GM21619 (cell line): ENCODE results near the gene NELFB.

Experiments used
- ATAC-seq: cut with Tn5 transposase; IDR thresholded peaks from one replicate; pipeline ENCODE4 v1.9.1; 2021; ENCODE audit not compliant: unreplicated experiment

The NELFB gene

DNA sequence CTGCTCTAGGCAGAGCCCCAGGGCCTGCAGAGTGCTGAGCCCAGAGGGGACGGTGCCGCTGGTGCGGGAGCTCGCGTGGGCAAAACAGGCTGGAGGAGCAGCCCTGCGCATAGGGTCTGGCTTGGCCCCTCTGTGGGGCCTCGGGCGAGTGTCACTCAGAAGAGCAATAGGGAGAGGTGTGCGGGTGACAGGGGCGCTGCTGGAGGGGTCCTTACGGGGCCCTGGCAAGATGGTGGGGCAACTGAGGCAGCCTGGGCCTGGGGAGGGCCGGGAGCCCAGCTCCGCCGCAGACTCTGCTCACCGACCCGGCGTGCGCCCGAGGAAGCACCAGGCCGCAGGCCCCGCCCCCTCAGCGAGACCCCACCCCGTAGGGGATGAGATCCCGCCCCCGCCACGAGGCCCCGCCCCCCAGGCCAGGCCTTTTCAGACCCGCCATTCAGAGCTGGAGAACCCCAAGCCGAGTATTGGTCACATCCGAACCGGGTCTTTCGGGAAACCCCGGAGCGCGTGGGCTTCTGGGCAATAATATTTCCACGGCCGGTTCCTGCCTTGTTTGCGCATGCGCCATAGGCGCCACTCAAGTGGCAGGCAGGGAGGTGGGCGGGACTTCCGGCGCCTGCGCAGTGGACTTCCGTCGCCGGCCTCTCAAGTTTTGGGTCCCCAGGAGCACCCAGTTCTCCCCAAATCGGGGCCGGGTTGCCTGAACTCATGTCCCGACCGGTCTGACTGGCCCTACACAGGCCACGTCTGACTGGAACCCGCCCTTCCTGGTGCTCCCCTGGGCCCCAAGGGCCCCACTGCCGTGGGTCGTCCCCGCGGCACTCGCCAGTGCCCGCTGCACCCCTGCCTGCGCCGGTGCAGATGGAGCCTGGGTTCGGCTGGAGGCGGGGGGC, 31.8 kb upstream of the NELFB start:
- peak; percentile 64 for ATAC-seq

DNA sequence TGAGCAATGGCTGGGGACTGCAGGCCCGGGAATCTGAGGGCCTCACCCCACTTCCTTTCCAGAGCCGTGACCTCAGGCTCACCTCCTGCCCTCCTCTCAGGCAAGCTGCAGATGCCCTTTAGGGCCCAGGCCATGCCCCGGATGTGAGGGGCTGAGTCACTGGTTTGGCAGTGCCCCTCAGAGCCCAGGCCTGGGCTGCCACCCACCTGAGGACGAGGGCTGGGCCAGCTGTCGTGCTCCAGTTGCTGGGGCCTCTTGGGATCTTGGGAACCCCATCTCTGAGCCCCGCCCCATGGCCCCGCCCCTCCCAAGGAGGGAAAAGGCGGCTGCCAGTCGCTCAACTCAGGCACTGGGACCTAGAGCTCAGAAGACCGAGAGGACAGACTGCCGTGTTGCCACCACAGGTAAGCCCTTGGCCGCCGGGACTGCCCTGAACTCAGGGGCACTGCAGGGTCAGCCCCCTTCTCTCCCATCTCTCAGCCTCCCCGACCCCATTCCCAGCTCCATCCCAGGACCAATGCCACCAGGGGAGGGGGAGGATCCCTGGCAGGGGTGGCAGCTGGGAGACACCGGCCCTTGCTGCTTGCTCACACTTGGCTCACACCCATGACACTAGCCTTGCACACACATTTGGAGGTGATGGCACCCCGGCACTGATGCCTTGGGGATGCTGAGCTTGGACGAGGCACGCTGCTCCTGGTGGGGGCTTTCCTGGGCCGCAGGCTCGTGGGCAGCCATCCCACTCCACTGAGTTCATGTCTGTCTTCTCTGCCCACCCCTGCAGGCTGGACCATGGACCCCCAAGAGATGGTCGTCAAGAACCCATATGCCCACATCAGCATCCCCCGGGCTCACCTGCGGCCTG, 30.1 kb upstream of the NELFB start, which contains the start of gene CYSRT1:
CYSRT1 (plus strand) TSS at position 345 of the 865 bp plus-strand sequence; CDS start at position 793, 448 bp downstream.
- ATAC-seq = no peak

DNA sequence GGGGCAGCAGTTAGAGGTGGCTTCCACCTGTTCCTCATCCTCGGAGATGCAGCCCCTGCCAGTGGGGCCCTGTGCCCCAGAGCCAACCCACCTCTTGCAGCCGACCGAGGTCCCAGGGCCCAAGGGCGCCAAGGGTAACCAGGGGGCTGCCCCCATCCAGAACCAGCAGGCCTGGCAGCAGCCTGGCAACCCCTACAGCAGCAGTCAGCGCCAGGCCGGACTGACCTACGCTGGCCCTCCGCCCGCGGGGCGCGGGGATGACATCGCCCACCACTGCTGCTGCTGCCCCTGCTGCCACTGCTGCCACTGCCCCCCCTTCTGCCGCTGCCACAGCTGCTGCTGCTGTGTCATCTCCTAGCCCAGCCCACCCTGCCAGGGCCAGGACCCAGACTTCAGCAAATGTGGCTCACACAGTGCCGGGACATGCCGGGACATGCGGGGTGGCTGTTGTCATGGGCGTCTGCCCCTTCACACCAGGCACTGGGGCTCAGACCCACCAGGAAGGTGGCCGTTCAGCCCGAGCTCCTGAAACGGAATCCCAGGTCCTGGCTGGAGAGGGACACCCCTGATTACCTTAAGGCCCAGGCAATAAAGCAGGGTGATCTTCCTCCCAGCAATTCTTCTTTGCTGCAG, 29.3 kb upstream of the NELFB start:
- ATAC-seq = no peak

DNA sequence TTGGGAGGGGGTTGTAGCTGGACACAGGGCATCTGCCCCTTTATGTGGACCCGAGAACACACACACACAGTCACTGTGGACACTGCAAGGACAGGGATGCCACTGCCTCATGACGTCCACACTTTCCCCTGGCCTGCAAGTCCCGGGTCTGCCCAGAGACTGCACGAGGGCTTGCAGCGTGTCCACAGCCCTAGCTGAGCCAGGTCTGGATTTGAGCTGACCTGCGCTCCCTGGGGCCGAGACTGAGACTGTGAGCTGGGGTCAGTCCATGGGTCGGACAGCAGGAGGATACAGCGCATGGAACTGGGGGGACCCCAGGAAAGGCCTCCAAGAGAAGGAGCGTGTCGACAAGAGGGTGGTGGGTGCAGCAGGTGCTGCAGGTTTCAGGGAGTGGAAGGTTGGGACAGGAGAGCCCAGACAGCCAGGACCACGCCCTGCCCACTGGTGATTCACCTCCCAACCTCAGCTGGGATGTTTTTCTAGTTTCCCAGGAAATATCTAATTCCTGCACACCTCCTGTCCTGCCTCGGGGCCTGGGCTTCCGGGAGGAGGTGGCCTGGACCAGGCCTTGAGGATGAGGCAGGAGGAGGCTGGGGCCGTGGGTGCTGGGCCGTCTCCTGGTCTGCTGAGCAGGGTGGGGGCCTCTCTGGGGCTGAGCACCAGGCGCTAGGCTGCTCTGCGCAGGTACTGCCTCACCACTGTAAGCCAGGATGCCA, 28.6 kb upstream of the NELFB start:
- ATAC-seq = no peak

DNA sequence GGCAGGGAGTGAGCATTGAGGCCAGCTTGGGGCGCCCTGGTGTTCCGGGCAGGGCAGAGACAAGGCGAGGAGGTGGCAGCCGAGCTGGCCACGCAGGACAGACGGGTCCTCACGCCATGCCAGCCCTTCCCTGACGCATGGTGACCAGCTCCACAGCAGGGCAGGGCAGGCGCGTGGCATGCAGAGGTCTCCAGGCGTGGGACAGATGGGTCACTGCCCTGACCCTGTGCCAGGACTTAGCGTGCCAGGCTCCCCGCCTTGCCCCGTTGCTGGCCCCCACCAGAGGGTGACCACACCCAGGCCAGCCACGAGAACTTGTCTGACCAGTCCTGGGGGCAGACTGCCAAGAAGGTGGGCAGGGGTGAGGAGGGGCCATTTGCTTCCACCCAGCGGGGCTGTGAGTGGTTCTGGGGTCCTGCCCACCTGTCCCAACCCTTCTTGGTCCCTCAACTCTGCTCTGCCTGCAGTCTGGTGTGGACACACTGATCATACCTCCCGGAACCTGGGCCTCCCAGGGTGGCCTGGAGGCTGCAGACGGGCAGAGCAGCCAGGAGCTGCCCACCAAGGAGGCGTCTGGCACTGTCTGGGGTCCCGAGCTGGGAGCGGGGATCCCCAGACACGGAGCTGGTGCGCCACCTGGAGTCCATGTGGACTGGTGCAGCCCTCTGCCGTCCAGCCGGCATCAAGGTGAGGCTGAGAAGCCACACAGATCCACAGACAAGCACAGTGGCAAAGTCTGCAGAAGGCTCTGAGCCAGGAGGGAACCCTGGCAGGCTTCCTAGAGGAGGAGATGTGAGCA, 27.9 kb upstream of the NELFB start, which contains the start of gene RNF224:
RNF224 (plus strand) TSS at position 449 of the 799 bp plus-strand sequence. CDS start 834 bp downstream, outside the sequence.
- no peak for ATAC-seq

DNA sequence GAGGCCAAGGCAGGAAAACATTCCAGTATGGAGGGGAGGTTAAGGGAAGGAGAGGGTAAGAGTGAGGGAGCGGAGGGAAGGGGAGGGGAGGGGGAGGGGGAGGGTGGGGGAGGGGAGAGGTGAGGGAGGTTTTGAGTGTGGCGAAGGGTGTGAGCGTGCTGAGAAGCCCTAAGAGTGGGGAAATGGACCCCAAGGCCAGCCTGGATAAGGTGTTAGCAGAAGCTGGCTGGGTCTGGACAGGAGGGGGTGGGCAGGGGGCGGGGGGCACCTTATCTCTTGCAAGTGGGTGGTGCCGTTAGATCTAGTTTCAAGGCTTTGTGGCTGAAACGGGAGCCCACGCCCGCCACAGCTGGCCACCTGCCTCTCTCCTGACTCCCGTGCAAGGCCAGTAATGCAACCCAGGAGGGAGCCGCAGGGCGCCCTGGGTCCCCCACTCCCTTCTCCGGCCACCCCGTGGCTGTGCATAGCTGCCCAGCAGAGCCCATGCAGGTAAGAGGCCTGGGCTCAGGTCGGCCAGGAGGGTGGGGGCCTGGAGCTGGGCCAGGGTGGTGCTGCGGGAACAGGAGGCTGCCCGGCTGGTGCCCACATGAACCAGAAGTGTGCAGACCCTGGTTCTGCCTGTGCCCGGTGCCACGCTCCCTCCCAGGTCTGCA, 27.1 kb upstream of the NELFB start:
- ATAC-seq = no peak

DNA sequence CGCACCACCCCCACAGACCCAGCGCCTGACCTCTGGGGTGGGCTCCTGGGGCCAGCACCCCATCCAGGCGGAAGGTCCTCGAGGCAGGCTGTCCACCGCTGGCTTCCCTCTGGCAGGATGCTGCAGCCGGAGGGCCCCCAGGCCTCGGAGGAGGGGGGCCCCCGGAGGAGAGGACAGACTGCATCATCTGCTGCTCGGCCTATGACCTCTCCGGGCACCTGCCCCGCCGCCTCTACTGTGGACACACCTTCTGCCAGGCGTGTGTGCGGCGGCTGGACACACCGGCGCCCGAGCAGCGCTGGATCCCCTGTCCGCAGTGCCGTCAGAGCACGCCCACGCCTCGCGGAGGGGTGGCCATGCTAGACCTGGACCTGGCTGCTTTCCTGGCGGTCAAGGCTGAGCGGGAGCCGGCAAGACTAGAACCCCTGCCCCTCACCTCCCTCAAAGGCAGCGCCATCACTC, 26.6 kb upstream of the NELFB start:
- ATAC-seq = no peak

DNA sequence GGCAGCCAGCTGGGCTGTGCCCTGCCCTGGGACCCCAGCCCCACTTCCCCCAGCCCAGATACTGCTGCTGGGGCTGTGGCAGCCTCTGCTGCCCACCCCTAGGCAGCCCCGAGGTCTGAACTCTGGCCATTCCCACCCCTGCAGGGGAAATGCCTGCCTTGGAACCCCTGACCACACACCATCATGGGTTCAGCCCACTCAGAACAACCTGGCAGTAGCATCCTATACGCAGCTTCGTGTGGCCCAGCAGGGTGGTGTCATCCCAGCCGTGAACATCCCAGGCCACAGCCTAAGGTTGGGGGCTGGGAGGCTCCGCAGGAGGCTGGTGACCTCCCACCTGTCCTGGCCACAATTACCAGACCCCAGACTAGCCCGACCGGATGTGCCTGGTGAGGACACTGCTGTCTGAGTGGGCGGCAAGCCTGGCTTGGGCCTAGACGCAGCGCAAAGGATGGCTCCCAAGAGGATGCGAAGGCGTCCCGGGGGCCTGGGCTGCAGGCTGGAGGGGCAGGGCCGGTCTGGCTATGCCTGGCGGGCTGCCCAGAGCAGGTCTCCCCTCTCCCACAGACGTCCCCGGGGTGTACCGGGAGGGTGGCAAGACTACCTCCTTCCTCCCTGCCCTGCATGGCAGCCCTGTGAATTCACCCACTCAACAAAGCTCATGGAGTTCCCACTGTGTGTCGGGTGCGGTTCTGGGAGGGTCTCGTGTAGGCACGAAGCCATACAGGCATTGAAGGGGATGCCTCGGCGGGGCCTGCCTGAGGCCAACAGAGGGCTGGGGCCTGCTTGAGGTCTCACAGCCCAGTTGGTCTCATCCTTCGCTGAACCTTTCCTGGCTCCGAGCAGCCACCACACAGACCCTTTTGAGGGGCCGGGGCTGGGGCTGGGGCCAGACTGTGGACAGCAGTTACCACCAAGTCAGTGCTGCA, 25.9 kb upstream of the NELFB start:
- ATAC-seq = no peak

DNA sequence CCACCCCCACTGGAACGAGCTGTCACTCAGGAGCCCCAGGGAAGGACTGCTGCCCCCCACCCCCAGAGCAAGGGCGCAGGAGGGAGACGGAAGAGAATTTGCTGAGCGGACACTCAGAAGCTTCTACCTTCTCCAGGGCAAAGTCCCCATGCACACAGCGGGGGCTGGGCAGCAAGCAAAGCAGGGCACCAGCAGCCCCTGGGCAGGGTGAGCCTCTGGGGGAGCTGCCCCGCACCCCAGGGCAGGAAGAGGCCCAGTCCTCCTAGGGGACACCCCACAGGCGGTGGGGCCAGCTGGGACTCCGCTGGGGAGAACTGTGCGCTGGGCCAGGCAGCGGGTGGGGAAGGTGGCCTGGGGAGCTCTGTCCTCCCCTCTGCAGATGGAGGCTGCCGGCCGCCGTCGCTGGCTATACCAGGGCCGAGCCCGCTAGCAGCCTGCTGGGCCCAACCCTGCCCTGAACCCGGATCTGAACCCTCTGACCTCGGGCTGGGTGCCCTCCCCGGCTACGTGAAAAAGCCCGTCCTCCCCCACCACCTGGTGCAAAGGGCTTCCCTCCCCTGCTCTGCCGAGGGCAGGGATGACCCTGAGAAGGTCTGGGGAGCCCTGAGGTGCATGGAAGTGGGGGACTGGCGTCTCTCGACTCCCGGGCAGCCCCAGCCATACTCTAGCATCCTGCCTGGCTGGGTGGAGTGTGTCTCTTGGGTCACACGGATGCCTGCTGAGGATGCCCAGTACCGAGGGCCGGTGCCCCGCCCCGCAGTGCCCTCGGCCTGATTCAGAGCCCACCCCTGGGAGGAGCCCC, 25.0 kb upstream of the NELFB start:
- no peak for ATAC-seq

DNA sequence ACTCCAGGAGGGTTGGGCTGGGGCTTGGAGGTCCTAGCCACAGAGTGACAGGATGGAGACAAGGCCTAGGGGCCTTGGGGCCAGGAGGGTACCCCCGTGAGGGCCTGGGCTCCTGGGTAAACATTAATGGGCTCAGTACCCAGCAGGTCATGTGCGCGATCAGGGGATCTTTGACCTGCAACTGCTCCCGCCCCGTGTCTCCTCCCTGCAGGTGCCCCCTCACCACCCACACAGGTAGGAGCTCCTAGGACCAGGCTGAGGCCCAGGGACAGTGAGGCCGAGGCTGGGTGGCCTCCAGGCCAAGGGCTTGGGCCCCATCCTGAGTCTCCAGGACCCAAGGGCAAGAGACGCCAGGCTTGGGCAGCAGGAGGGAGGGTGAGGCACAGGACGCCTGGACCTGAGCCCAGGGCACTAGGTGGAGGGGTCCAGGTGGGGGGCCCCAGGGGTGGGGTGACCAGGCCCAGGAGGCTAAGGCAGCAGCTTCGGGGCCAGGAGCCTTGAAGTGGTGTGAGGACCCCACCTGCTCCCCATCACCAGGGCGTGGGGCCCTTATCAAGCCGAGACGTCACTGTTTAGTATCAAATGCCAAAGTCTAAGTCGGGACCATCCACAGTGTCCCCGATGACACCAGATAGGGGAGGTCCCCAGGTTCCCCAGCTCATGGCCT, 24.3 kb upstream of the NELFB start, which contains the start of gene SLC34A3:
SLC34A3 (plus strand) TSS at position 197 of the 667 bp plus-strand sequence. CDS start 802 bp downstream, outside the sequence.
- ATAC-seq = no peak

DNA sequence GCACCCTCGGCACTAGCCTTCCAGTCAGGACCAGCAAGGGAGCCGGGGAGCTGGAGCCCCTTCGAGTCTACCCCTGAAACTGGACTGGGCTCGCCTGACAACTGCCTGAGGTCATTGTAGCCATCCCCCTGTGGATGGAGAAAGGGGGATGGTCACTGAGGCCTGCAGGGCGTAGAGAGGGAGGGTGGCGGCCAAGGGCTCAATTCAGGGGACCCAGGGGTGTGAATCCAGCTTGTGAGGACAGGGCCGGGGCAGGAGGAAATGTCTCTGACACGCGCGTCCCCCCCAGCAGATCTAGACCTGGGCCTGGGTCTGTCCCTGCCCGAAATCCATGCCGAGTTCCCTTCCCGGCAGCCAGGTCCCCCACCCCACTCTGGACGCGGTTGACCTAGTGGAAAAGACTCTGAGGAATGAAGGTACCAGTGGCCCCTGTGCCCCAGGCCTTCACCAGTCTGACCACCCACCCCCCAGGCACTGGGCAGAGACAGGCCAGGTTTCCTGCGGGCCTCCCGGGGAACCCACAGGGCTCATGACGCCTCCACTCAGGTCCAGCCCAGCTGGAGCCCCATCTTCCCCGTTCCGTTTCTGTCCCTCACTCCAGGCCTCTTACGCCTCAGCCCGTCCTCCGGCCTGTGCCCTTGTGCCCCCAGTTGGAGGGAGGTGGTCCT, 23.6 kb upstream of the NELFB start:
- ATAC-seq = no peak

DNA sequence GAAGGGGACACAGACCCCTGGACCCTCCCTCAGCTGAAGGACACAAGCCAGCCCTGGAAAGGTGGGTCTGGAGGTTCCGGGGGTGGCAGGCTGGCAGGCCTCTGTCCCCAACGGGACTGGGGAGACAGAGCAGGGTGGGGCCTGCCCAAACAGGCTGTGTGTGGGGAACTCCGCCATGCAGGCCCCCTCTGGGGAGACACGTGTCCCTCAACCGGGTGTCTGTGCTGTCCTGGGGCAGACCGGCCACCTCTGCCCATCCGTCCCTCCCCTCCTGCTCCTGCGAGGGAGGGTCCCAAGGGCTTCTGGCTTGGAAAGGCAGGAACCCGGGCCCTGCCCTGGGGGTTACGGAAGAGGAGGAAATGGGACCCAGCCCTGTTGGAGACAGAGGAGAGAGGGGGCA, 23.0 kb upstream of the NELFB start:
- no peak for ATAC-seq

DNA sequence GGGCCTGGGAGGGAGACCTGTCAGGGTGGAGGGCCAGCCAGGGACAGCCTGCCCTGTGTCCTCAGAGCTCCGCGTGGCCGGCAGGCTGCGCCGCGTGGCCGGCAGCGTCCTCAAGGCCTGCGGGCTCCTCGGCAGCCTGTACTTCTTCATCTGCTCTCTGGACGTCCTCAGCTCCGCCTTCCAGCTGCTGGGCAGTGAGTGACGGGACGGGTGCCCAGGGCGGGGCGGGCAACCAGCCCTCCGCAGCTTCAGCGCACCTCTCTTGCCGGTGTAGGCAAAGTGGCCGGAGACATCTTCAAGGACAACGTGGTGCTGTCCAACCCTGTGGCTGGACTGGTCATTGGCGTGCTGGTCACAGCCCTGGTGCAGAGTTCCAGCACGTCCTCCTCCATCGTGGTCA, 22.6 kb upstream of the NELFB start:
- no peak for ATAC-seq

DNA sequence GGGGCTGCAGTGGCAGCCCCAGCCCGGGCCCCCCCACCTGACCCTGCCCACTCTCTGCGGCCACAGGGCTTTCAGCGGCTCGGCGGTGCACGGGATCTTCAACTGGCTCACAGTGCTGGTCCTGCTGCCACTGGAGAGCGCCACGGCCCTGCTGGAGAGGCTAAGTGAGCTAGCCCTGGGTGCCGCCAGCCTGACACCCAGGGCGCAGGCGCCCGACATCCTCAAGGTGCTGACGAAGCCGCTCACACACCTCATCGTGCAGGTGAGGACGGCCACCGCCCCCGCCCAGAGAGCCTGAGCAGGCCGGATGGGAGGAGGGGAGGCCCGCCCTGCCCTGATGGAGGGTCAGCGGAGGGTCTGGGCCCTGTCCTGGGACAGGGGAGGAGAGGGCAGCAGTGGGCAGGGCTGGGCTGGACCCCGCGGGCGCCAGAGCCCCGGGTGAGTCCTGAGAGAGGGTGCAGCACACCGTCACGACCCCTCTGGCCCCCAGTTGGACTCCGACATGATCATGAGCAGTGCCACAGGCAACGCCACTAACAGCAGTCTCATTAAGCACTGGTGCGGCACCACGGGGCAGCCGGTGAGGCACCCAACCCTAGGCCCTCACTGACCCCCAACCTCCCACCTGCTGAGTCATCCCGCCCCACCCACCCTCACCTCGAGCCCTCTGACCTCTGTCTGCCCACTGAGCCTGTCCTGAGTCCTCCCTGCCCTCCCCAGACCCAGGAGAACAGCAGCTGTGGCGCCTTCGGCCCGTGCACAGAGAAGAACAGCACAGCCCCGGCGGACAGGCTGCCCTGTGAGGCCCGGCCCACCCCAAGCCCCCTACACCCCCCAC, 21.8 kb upstream of the NELFB start:
- no peak for ATAC-seq

DNA sequence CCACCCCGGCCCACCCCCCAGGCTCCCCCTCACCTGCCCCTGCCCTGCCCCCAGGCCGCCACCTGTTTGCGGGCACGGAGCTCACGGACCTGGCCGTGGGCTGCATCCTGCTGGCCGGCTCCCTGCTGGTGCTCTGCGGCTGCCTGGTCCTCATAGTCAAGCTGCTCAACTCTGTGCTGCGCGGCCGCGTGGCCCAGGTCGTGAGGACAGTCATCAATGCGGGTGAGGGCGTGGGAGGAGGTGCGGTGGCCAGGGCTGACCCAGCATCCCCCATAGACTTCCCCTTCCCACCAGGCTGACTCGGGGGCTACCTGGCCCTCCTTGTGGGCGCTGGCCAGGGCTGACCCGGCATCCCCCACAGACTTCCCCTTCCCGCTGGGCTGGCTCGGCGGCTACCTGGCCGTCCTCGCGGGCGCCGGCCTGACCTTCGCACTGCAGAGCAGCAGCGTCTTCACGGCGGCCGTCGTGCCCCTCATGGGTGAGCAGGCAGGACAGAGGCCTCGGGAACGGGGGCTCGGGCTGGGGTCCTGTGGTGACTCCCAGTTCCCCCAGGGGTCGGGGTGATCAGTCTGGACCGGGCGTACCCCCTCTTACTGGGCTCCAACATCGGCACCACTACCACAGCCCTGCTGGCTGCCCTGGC, 21.0 kb upstream of the NELFB start:
- ATAC-seq = no peak
